Uterus (tissue), 4 donors: ENCODE results near the gene RIC1. TPM values are rescaled to one million over a fixed set of nuclear protein-coding genes. Genes with fewer than 3 reads are reported as not detected.

Experiments used
- DNase-seq, 2 donors: peaks; one replicate each; pipeline ENCODE4 v3.0.0-alpha.2; 2019 to 2020
- H3K27ac ChIP-seq, 2 donors: fragments of 200-600 bp; sonication (generic); 1 replicate in 1 of 2; 2 replicates in 1 of 2; pipeline ENCODE4 v1.5.1; 2016 to 2018
- H3K27me3 ChIP-seq, 2 donors: fragments of 200-600 bp; sonication (generic); one replicate each; pipeline ENCODE4 v1.5.1; 2018 to 2019; ENCODE audit warnings: control low read depth in 1 of 2
- H3K36me3 ChIP-seq, 2 donors: fragments of 200-600 bp; sonication (generic); one replicate each; pipeline ENCODE4 v1.5.1; 2019; ENCODE audit warnings: control low read depth in 1 of 2
- H3K4me1 ChIP-seq, 2 donors: fragments of 200-600 bp; sonication (generic); one replicate each; pipeline ENCODE4 v1.5.1; 2018 to 2019; ENCODE audit warnings: control low read depth in 1 of 2
- H3K4me3 ChIP-seq, 2 donors: fragments of 200-600 bp; sonication (generic); 1 replicate in 1 of 2; 2 replicates in 1 of 2; pipeline ENCODE4 v1.5.1; 2018 to 2019; ENCODE audit warnings: mild to moderate bottlenecking in 1 of 2
- H3K9me3 ChIP-seq, 2 donors: fragments of 200-600 bp; sonication (generic); one replicate each; pipeline ENCODE4 v1.5.1; 2019; ENCODE audit warnings: control low read depth in 1 of 2
- POLR2A ChIP-seq, 2 donors: fragments of 450-650 bp; IDR thresholded peaks; one replicate each; pipeline ENCODE4 v1.6.1; 2016; ENCODE audit warnings: antibody characterized with exemption in 2 of 2, mild to moderate bottlenecking in 1 of 2, moderate library complexity in 1 of 2
- intact Hi-C: fragments of 100-400 bp; cut with DNase I; formaldehyde crosslinking; loops from one replicate; pipeline ENCODE4 v1.15.1; 2023; ENCODE audit warnings: low total_unique reads
- total RNA-seq, 4 donors: library from RNA; depleted of rRNA in 3 of 4; stranded (reverse); fragments of >200 nt in 3 of 4; gene quantifications; one replicate each; pipeline versions ENCODE4 v1.1.0 to v1.2.4, GENCODE V29; 2014 to 2023
- TF ChIP-seq, protein P1 (sequence below), 4 experiments: fragments of 200-600 bp in 2 of 4; fragments of 450-650 bp in 2 of 4; sonication (generic) in 2 of 4; IDR thresholded peaks; one replicate each; pipeline ENCODE4 v1.5.1; 2016 to 2019; ENCODE audit warnings: antibody characterized with exemption in 4 of 4, mild to moderate bottlenecking in 2 of 4, moderate library complexity in 1 of 4
- donor health status: DM: yes; HTN: yes; CAD: no.

Gene RIC1
- total RNA-seq, 4 donors from 2014 or later = 24.1 to 106 (median 52.5) TPM

DNA sequence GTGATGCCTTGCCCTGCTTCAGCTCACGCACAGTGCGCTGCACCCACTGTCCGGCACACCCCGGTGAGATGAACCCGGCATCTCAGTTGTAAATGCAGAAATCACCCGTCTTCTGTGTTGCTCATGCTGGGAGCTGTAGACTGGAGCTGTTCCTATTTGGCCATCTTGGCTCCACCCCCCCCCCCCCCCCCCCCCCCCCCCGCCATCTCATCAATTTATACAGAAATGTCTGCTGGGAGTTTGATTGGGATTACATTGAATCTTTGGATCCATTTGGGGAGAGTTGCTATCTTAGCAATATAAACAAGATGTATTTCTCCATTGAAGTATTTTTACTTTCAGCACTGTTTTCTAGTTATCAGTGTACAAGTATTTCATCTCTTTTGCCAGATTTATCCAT lies 55.2 kb downstream of the RIC1 start:
- H3K9me3 ChIP-seq = peaks cover 0 to 3% of the 10 kb centered on the region in 2 donors
- H3K4me3 ChIP-seq = no peak overlapping the region
- no peak for DNase-seq
- H3K36me3 ChIP-seq = no peaks in the 10 kb centered on the region
- H3K4me1 ChIP-seq = no peaks in the 10 kb centered on the region
- no peaks in the 10 kb centered on the region for H3K27me3 ChIP-seq
- no peak for TF ChIP-seq POLR2A (IDR thresholded peaks at IDR 0.05)
- TF ChIP-seq, protein P1, sequence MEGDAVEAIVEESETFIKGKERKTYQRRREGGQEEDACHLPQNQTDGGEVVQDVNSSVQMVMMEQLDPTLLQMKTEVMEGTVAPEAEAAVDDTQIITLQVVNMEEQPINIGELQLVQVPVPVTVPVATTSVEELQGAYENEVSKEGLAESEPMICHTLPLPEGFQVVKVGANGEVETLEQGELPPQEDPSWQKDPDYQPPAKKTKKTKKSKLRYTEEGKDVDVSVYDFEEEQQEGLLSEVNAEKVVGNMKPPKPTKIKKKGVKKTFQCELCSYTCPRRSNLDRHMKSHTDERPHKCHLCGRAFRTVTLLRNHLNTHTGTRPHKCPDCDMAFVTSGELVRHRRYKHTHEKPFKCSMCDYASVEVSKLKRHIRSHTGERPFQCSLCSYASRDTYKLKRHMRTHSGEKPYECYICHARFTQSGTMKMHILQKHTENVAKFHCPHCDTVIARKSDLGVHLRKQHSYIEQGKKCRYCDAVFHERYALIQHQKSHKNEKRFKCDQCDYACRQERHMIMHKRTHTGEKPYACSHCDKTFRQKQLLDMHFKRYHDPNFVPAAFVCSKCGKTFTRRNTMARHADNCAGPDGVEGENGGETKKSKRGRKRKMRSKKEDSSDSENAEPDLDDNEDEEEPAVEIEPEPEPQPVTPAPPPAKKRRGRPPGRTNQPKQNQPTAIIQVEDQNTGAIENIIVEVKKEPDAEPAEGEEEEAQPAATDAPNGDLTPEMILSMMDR (IDR thresholded peaks at IDR 0.05) = no peak
- H3K27ac ChIP-seq = no peak overlapping the region
- intact Hi-C loops = no loop called here

DNA sequence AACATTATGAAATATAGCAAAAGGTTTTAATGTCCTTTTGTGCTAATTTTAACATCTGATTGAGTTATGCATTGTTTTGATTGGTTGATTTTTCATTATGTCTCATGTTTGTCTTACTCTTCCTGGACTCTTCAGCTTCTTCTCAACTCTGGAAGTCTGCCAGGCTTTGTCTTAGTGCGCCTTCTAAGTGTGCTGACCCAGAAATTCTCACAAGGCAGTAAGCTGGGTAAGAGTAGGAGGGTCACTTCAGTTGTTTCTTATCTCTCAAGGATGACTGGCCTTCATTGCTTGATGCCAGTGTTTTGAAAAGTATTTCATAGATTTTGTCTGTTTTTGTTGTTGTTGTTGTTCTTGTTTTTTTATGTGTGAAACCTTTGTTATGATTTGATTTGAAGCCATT lies 59.2 kb downstream of the RIC1 start:
- intact Hi-C loops = no loop called here
- no peak overlapping the region for H3K4me3 ChIP-seq
- H3K4me1 ChIP-seq = no peaks in the 10 kb centered on the region
- TF ChIP-seq, protein P1 (IDR thresholded peaks at IDR 0.05) = no peak
- no peak for TF ChIP-seq POLR2A (IDR thresholded peaks at IDR 0.05)
- no peak for DNase-seq
- no peaks in the 10 kb centered on the region for H3K27me3 ChIP-seq
- H3K36me3 ChIP-seq = no peaks in the 10 kb centered on the region
- H3K9me3 ChIP-seq = no peaks in the 10 kb centered on the region
- H3K27ac ChIP-seq = no peak overlapping the region

DNA sequence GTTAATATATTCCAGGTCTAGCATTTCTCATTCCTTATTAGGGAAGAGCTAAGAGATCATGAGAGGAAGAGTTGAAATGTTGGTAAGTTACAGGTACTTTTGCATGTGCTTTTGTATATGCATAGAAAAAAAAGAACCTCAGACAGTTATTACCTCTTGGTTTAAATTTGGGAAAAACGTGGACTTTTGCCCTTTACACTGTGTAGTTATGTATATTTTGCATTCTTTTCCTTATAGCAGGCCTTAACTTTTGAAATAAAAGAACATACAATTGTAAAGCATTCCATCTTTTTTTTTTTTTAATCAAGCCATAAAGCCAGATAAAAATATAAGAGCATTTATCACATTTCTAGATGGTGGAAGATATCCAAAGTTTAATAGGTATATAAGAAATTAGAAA lies 61.4 kb downstream of the RIC1 start:
- TF ChIP-seq, protein P1 (IDR thresholded peaks at IDR 0.05) = no peak
- no peak for TF ChIP-seq POLR2A (IDR thresholded peaks at IDR 0.05)
- no peak for DNase-seq
- Histone ChIP-seq H3K9me3 (no peaks in the 10 kb centered on the region), H3K4me3 (no peak overlapping the region), H3K27ac (no peak overlapping the region), H3K27me3 (no peaks in the 10 kb centered on the region), H3K36me3 (no peaks in the 10 kb centered on the region), H3K4me1 (no peaks in the 10 kb centered on the region)
- intact Hi-C loops = no loop called here

DNA sequence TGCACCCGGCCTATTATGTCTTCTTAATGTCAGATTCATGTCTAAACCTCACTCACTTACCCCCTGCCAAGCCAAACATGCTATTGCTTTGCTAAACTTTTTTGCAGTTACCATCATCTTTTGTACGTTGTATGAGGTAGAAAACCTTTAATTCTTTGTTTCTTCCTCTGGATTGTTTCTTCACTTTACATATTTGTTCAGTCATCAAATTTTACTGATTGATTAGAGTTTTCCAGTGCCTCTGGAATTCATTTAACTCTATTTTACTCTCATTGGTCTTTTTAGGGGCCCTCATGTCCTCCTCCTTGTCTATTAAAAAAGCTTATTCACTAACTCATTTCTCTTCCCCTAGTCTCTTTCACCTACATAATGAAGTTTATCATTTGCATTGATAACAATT lies 67.0 kb downstream of the RIC1 start:
- no peak for TF ChIP-seq POLR2A (IDR thresholded peaks at IDR 0.05)
- TF ChIP-seq, protein P1 (IDR thresholded peaks at IDR 0.05) = no peak
- Histone ChIP-seq H3K27me3 (no peaks in the 10 kb centered on the region), H3K36me3 (no peaks in the 10 kb centered on the region), H3K4me1 (no peaks in the 10 kb centered on the region), H3K4me3 (no peak overlapping the region), H3K9me3 (no peaks in the 10 kb centered on the region), H3K27ac (no peak overlapping the region)
- no peak for DNase-seq
- intact Hi-C loops = no loop called here

DNA sequence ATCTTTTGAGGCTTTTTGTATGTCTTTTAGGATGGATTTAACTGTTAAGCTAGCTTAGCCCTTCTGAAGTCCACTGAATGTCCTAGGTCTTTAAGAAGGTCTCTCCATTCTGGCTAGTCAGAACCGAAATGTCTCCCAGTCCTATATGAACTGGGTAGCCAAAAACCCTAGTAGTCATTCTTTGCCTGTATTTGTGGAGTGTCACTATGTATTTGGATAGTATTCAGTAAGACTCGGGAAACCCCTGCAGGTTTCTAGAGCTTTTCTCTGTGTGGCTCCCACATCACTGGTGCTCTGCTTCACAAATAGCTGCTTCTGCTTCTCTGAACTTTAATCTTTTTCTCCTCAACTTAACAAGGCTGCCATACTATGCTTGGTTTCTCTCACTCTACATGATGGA lies 68.0 kb downstream of the RIC1 start:
- no peaks in the 10 kb centered on the region for H3K4me1 ChIP-seq

More for the DNA sequence above, 68.0 kb downstream of the RIC1 start:
- Histone ChIP-seq H3K27me3 (no peaks in the 10 kb centered on the region), H3K36me3 (no peaks in the 10 kb centered on the region), H3K27ac (no peak overlapping the region), H3K9me3 (no peaks in the 10 kb centered on the region), H3K4me3 (no peak overlapping the region)
- no peak for TF ChIP-seq POLR2A (IDR thresholded peaks at IDR 0.05)
- TF ChIP-seq, protein P1 (IDR thresholded peaks at IDR 0.05) = no peak
- no peak for DNase-seq
- intact Hi-C loops = no loop called here
